ENCODE measurements around the gene PTPA.
A peak's percentile ranks its signal among the peaks of the same experiment; 100 is the strongest.

Gene PTPA

DNA sequence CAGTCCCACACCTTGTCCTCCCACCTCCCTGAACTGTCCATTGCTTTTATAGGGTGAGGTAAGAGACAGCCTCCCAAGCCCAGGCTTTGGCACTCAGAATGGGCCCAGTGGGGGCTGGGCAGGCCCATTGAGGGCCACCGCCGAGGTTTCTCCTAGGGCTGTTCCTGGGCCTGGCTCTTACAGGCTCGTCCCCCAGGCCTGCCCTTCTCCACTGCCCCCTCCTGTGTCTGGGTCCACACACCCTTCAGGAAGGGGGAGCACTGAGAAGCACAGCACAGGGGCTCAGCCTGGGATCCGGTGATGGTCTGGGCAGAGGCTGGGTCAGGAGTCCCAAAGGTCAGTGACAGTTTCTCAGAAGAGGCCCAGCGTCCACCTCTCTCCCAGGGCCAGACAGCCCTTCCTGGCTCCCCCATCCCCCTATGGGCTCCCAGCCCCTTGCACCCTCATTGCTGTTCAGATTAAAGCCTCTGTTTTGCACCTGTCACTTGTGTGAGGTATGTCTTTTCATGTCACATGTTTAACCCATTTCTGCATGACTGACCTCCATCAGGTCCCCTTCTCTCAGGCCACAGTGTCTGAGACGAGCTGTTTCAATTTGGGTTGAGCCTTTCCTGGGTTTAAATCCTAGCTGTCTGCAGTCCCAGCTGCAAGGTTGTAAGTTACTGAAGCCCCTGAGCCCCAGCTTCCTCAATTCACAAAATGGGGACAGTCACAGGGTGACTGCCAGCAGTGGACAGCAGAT lies 37.4 kb downstream of the PTPA start:
- Histone ChIP-seq H3K4me3 (ENCODE audit: low read length in 2 of 2) (no peak overlapping the region), H3K4me2 (ENCODE audit: insufficient read depth, low read length, poor library complexity, severe bottlenecking) (no peak overlapping the region), H3K18ac (ENCODE audit: low read length) (no peak overlapping the region), H3K27me3 (ENCODE audit: control insufficient read depth in 3 of 3, insufficient read depth in 3 of 3, low read depth in 1 of 3, low read length in 3 of 3) (no peaks in the 10 kb centered on the region), H2AK5ac (ENCODE audit: low read depth, low read length) (peak overlapping the region; percentile 12), H2AFZ (ENCODE audit: low read length) (no peak overlapping the region), H2BK15ac (ENCODE audit: low read length) (no peak overlapping the region), H3K14ac (ENCODE audit: low read length) (no peak overlapping the region), H2BK120ac (ENCODE audit: low read depth, low read length) (no peak overlapping the region), H3K4me1 (ENCODE audit: control insufficient read depth in 2 of 2, insufficient read depth in 1 of 2, low read depth in 1 of 2, low read length in 2 of 2) (peaks cover 24 to 27% of the 10 kb centered on the region in 2 donors), H3K23ac (ENCODE audit: low read depth, low read length, poor library complexity) (no peak overlapping the region), H3K27ac (replicated peaks; ENCODE audit: low read length) (no peak overlapping the region), H2BK5ac (ENCODE audit: low read length) (no peak overlapping the region), H3K9me3 (replicated peaks in 1 of 2; ENCODE audit: control insufficient read depth in 2 of 2, insufficient read depth in 1 of 2, low read depth in 1 of 2, low read length in 2 of 2) (no peaks in the 10 kb centered on the region), H4K91ac (ENCODE audit: low read depth, low read length, poor library complexity) (no peak overlapping the region), H3K79me1 (ENCODE audit: low read depth, low read length) (peaks cover 11% of the 10 kb centered on the region), H2BK12ac (ENCODE audit: low read length) (no peak overlapping the region), H3K4ac (ENCODE audit: low read length) (no peak overlapping the region), H3K36me3 (replicated peaks in 1 of 2; ENCODE audit: control insufficient read depth in 2 of 2, insufficient read depth in 2 of 2, low read length in 2 of 2) (peaks cover 8 to 74% of the 10 kb centered on the region in 2 donors), H4K8ac (ENCODE audit: low read depth, low read length) (no peak overlapping the region), H3K9ac (ENCODE audit: low read depth, low read length, poor library complexity) (no peak overlapping the region)
- no CpG with 5 or more reads among the region's 6 CpGs for WGBS, 2 donors (ENCODE audit: extremely low coverage in 2 of 2, insufficient read length in 2 of 2, insufficient replicate concordance in 1 of 2)
- DNase-seq (ENCODE audit: low spot score): no peak

GRCh38 chr9:129149442-129149841 lies 38.2 kb downstream of the PTPA start:
- WGBS, 2 donors (ENCODE audit: extremely low coverage in 2 of 2, insufficient read length in 2 of 2, insufficient replicate concordance in 1 of 2): no CpG with 5 or more reads among the region's 6 CpGs
- H3K4me2 ChIP-seq (ENCODE audit: insufficient read depth, low read length, poor library complexity, severe bottlenecking): no peak overlapping the region
- H2BK5ac ChIP-seq (ENCODE audit: low read length): peak overlapping the region; percentile 67

DNA sequence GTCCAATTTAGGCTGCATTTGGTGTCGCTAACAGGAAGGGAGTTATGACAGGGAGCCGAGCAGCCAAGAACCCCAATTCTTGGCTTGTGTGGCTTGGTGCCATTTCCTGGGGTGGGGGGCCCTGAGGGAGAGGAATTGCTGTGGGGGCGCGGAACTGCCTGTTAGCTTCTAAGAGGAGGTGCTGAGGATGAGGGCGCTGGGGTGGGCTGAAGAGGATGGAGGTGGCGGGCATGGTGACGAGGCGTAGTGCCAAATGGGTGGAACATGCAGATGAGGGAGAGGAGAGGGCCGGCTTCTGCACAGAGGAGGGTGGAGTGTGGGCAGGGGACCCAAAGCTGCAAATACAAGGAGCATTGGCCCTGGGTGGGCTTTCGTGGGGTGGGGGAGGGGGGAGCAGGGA lies 38.9 kb downstream of the PTPA start:
- Histone ChIP-seq H2BK5ac (ENCODE audit: low read length) (peak overlapping the region; percentile 67), H2BK15ac (ENCODE audit: low read length) (no peak overlapping the region), H2BK120ac (ENCODE audit: low read depth, low read length) (no peak overlapping the region), H3K4me3 (ENCODE audit: low read length in 2 of 2) (no peak overlapping the region), H3K9me3 (replicated peaks in 1 of 2; ENCODE audit: control insufficient read depth in 2 of 2, insufficient read depth in 1 of 2, low read depth in 1 of 2, low read length in 2 of 2) (peaks cover 0 to under 1% of the 10 kb centered on the region in 2 donors), H3K4ac (ENCODE audit: low read length) (no peak overlapping the region), H3K4me2 (ENCODE audit: insufficient read depth, low read length, poor library complexity, severe bottlenecking) (no peak overlapping the region), H3K23ac (ENCODE audit: low read depth, low read length, poor library complexity) (peak overlapping the region; percentile 70), H3K36me3 (replicated peaks in 1 of 2; ENCODE audit: control insufficient read depth in 2 of 2, insufficient read depth in 2 of 2, low read length in 2 of 2) (peaks cover 12 to 66% of the 10 kb centered on the region in 2 donors), H3K18ac (ENCODE audit: low read length) (peak overlapping the region; percentile 36), H3K79me1 (ENCODE audit: low read depth, low read length) (peaks cover 9% of the 10 kb centered on the region), H3K14ac (ENCODE audit: low read length) (no peak overlapping the region), H2AK5ac (ENCODE audit: low read depth, low read length) (peak overlapping the region; percentile 77), H3K9ac (ENCODE audit: low read depth, low read length, poor library complexity) (no peak overlapping the region), H3K27me3 (ENCODE audit: control insufficient read depth in 3 of 3, insufficient read depth in 3 of 3, low read depth in 1 of 3, low read length in 3 of 3) (no peaks in the 10 kb centered on the region), H2AFZ (ENCODE audit: low read length) (no peak overlapping the region), H4K8ac (ENCODE audit: low read depth, low read length) (no peak overlapping the region), H4K91ac (ENCODE audit: low read depth, low read length, poor library complexity) (no peak overlapping the region), H3K4me1 (ENCODE audit: control insufficient read depth in 2 of 2, insufficient read depth in 1 of 2, low read depth in 1 of 2, low read length in 2 of 2) (peaks cover 19 to 20% of the 10 kb centered on the region in 2 donors), H3K27ac (replicated peaks; ENCODE audit: low read length) (no peak overlapping the region), H2BK12ac (ENCODE audit: low read length) (no peak overlapping the region)
- no peak for DNase-seq (ENCODE audit: low spot score)
- no CpG with 5 or more reads among the region's 10 CpGs for WGBS, 2 donors (ENCODE audit: extremely low coverage in 2 of 2, insufficient read length in 2 of 2, insufficient replicate concordance in 1 of 2)

More at GRCh38 chr9:129149442-129149841, 38.2 kb downstream of the PTPA start:
- Histone ChIP-seq H3K14ac (ENCODE audit: low read length) (no peak overlapping the region), H3K18ac (ENCODE audit: low read length) (no peak overlapping the region), H3K36me3 (replicated peaks in 1 of 2; ENCODE audit: control insufficient read depth in 2 of 2, insufficient read depth in 2 of 2, low read length in 2 of 2) (peaks cover 7 to 68% of the 10 kb centered on the region in 2 donors), H3K27me3 (ENCODE audit: control insufficient read depth in 3 of 3, insufficient read depth in 3 of 3, low read depth in 1 of 3, low read length in 3 of 3) (no peaks in the 10 kb centered on the region), H2AK5ac (ENCODE audit: low read depth, low read length) (peak overlapping the region; percentile 77), H3K79me1 (ENCODE audit: low read depth, low read length) (peaks cover 9% of the 10 kb centered on the region), H3K4me3 (ENCODE audit: low read length in 2 of 2) (no peak overlapping the region), H3K9ac (ENCODE audit: low read depth, low read length, poor library complexity) (no peak overlapping the region), H4K8ac (ENCODE audit: low read depth, low read length) (no peak overlapping the region), H2AFZ (ENCODE audit: low read length) (no peak overlapping the region), H3K27ac (replicated peaks; ENCODE audit: low read length) (no peak overlapping the region), H3K23ac (ENCODE audit: low read depth, low read length, poor library complexity) (no peak overlapping the region), H2BK15ac (ENCODE audit: low read length) (no peak overlapping the region), H3K4me1 (ENCODE audit: control insufficient read depth in 2 of 2, insufficient read depth in 1 of 2, low read depth in 1 of 2, low read length in 2 of 2) (peaks cover 20% of the 10 kb centered on the region in 2 donors), H3K9me3 (replicated peaks in 1 of 2; ENCODE audit: control insufficient read depth in 2 of 2, insufficient read depth in 1 of 2, low read depth in 1 of 2, low read length in 2 of 2) (no peaks in the 10 kb centered on the region), H2BK120ac (ENCODE audit: low read depth, low read length) (no peak overlapping the region), H2BK12ac (ENCODE audit: low read length) (no peak overlapping the region), H4K91ac (ENCODE audit: low read depth, low read length, poor library complexity) (no peak overlapping the region), H3K4ac (ENCODE audit: low read length) (no peak overlapping the region)
- no peak for DNase-seq (ENCODE audit: low spot score)

- peaks cover 16 to 65% of the 10 kb centered on the region in 2 donors for H3K36me3 ChIP-seq (replicated peaks in 1 of 2; ENCODE audit: control insufficient read depth in 2 of 2, insufficient read depth in 2 of 2, low read length in 2 of 2)
- no CpG with 5 or more reads among the region's 18 CpGs for WGBS, 2 donors (ENCODE audit: extremely low coverage in 2 of 2, insufficient read length in 2 of 2, insufficient replicate concordance in 1 of 2)
- no peak overlapping the region for H4K91ac ChIP-seq (ENCODE audit: low read depth, low read length, poor library complexity)
- no peak overlapping the region for H2BK120ac ChIP-seq (ENCODE audit: low read depth, low read length)
- no peak overlapping the region for H3K4me2 ChIP-seq (ENCODE audit: insufficient read depth, low read length, poor library complexity, severe bottlenecking)
- H2BK15ac ChIP-seq (ENCODE audit: low read length): no peak overlapping the region
- no peak overlapping the region for H3K4ac ChIP-seq (ENCODE audit: low read length)
- H3K4me1 ChIP-seq (ENCODE audit: control insufficient read depth in 2 of 2, insufficient read depth in 1 of 2, low read depth in 1 of 2, low read length in 2 of 2): peaks cover 12 to 14% of the 10 kb centered on the region in 2 donors
- H2BK12ac ChIP-seq (ENCODE audit: low read length): no peak overlapping the region
- H3K27me3 ChIP-seq (ENCODE audit: control insufficient read depth in 3 of 3, insufficient read depth in 3 of 3, low read depth in 1 of 3, low read length in 3 of 3): no peaks in the 10 kb centered on the region
- H3K27ac ChIP-seq (replicated peaks; ENCODE audit: low read length): no peak overlapping the region
- H3K9me3 ChIP-seq (replicated peaks in 1 of 2; ENCODE audit: control insufficient read depth in 2 of 2, insufficient read depth in 1 of 2, low read depth in 1 of 2, low read length in 2 of 2): peaks cover 0 to 3% of the 10 kb centered on the region in 2 donors
- H2AFZ ChIP-seq (ENCODE audit: low read length): no peak overlapping the region
- H3K79me1 ChIP-seq (ENCODE audit: low read depth, low read length): peaks cover 9% of the 10 kb centered on the region
- no peak overlapping the region for H3K14ac ChIP-seq (ENCODE audit: low read length)
- H4K8ac ChIP-seq (ENCODE audit: low read depth, low read length): no peak overlapping the region
- H3K18ac ChIP-seq (ENCODE audit: low read length): no peak overlapping the region
- no peak overlapping the region for H3K23ac ChIP-seq (ENCODE audit: low read depth, low read length, poor library complexity)
- peak overlapping the region; percentile 56 for H3K9ac ChIP-seq (ENCODE audit: low read depth, low read length, poor library complexity)
- H3K4me3 ChIP-seq (ENCODE audit: low read length in 2 of 2): no peak overlapping the region
- H2BK5ac ChIP-seq (ENCODE audit: low read length): peak overlapping the region; percentile 67
- no peak overlapping the region for H2AK5ac ChIP-seq (ENCODE audit: low read depth, low read length)
- no peak for DNase-seq (ENCODE audit: low spot score)
Observed at GRCh38 chr9:129150672-129151211, 39.5 kb downstream of the PTPA start.
